GM19328 (cell line): ENCODE results near the gene TNPO3.

Experiments used
- ATAC-seq: cut with Tn5 transposase; IDR thresholded peaks from one replicate; pipeline ENCODE4 v1.9.1; 2021; ENCODE audit warnings: mild to moderate bottlenecking, moderate library complexity; ENCODE audit not compliant: unreplicated experiment

Gene TNPO3

DNA sequence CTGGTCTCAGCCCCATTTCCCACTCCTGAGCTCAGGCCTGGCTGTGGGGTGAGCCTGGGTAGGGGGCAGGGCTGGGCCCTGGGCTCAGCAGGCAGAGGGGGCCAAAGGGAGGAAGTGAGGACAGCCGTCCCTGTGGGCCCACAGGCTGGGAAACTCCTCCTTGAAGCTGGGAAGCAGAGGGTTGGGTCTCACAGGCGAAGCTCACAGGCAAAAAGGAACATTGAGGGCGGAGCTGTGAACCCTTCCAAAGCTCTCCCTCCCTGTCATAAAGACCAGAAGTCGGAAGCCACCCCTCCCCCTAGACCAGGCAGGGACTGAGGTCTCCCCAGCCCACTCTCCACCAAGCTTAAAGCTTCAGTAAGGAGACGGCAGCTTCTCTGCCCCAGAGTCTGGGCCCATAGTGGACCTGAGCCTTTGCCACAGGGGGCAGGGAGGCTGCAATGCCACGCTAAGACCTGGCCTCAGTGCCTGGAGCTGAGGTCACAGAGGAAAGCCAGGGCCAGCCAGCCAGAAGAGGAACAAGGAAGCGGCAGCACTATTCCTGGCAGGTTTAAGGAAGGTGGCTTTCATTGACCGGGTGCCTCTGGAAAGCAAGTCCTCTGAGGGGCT is 143.4 kb downstream of the TNPO3 start:
- ATAC-seq = no peak

DNA sequence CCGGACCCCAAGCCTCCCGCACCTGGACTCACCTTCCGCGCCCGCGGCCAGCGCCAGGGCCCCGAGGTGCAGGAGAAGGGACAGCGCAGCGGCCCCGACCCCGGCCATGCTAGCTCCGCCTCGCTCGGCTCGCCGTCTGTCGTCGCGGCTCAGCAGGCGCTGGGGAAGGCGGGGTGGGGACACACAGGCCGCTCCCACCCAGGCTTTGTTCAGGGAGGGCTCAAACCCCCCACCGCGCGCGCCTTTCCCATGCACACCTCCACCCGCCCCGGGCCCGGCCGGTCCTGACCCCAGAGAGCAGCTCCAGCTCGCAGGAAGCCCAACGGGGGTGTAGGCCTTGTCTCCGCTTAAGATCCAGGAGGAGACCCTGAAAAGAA is 144.4 kb downstream of the TNPO3 start, which contains the start of gene KCP:
Gene KCP (minus strand): TSS at position 141 of the 377 bp plus-strand sequence. CDS start 33 bp downstream, at position 108.
- ATAC-seq = no peak

DNA sequence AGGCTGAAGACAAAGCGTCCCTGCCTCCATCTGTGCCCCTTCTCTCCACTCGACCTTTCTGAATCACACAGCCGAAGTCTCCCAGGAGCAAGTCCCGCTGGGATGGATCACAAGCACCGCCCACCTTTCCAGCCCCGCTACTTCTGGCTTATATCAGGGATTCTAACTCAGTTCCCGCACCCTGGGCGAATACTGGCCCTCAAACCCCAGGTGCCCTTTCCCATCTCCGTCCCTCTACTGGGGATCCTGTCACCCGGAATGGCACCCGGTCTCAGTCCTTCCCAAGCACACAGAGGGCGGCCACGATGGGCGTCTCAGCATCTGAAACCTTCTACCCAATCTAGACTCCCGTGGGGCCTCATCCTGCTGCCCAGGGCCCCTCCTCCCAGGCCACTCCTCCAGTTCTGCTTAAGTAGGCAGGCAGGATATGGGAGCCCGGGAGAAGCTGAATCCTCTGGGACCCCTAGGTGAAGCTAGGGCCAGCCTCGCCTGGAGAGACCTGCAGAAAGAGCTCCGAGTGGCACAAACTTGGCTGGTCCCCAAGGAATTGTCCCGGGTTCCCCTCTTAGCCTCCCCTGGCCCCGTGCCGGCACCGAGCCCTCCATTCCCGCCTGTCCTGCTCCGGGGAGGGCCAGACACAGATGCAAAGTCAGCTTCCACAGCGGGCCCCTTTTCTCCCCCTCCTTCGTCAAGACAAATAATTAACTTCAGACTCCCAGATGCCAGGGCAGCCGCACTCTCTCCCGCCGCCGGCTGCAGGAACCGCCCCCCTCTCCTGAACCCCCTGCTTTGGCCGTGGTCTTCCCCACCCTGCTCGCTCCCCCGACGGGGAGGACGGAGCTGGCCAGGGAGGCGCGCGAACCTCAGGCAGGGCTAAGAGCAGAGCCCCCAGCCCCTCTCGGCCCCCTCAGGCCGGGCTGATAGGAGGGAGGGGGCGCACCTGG is 145.0 kb downstream of the TNPO3 start:
- ATAC-seq = no peak

GRCh38 chr7:128908750-128909624 is 145.9 kb downstream of the TNPO3 start:
- ATAC-seq = no peak

DNA sequence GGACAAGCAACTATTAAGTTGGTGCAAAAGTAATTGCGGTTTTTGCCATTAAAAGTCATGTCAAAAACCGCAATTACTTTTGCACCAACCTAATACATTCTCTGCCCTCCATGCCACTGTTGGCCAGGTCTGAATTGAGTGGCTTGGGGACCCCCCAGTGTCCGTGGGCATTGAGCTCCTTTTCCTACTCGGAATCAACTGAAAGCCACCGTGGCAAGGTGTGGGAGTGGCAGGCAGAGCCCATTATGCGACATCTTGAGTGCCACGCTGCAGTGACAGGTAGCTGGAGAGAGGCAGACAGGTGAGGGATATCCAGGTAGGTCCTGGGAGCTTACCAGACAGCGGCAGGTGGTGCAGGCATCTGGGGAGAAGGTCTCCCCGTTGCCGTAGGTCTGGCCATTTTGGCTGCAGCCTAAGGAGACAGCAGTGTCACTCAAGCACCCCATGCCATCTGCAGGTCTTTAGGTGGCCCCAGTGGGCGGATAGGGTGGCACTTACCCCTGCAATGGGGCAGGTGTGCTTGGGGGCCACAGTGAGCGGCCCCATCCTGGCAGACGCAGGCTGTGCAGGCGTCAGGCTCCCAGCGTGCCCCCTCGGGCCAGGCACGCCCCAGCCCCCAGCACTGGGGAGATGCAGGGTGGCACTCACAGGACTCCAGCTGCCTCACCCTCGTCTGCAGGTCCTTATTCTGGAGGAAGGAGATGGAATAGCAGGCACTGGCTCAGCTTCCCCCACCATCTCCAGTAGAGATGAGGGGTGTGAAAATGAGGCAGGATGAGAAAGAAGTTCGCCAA is 147.9 kb downstream of the TNPO3 start:
- ATAC-seq = no peak

DNA sequence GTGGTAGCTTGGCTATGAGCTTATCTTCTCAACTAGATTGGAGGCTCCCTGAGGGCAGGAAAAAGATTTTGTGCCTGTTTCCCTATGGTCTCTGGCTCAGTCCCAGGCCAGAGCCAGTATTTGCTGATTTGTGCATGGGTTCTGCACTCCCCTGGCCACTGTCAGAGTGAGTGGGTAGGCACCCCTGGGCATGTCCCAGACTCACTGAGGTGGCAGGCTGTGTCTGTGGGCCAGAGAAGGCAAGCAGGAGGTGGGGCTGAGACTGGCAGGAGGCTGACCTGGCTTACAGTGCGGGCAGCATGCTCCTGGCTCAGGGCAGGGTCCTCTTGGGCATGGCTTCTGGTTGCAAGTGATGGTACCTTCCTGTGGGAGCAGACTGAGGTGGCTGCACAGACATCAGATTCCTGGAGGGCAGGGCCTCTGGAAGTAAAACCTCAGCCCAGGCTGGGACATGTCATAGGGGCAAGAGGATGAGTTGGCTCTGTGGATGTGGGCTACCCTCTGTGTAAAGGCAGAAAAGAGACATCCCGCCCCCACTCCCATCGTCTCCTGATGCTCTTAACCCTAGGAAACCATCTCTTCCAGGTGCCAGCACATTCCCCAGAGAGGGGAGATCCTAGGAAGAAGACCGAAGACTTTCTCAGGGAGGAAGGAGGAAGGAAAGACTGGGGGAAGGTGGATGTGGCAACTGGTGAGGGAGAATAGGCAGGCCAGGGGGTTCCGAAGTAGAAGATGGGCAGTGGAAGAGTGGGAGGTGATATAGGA is 148.7 kb downstream of the TNPO3 start:
- no peak for ATAC-seq

DNA sequence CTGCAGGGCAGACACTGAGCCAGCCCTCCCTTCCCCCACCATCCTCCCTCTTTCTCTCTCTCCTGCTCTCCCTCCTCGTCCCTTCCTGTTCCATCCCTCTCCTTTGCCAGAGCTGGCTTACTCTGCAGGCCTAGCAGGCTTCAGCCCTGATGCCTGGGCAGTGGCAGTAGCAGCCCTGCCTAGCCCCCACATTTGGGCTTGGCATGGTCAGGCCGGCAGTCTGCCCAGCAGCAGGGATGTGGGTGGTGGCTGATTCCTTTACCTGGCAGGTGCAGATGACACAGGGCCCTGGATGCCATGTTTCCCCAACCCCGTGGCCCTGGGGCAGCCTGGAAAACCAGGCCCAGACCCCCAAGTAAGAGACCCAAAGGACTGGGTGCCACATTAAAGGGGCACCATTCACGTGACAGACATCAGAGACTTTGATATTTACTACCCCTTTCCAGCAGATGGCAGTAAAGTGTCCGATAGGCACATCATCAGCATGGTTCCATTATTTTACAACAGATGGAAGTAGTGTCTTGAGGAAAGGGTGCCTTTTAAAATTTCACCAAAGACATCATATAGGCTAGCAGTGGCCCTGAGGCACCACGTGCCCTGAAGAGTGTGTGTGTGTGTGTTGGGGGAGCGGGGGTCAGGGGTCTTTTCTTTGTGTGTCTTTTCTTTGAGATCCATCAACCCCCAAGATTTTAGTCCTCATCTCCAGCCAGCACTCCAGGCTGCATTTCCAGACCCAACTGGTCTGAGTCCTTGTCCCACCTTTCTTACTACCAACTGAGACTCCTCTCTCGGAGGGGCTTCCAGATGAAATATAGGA is 150.3 kb downstream of the TNPO3 start:
- ATAC-seq = no peak
